Karpas-422 (cell line): ENCODE measurements around the gene PSMA5. TPM values are rescaled to one million over a fixed set of nuclear protein-coding genes. Genes with fewer than 3 reads are reported as not detected.

Experiments used
- DNase-seq: peaks from one replicate; pipeline ENCODE4 v3.0.0-alpha.2; 2015
- H2AFZ ChIP-seq: fragments of 200-600 bp; sonication (generic); 2 replicates; pipeline ENCODE4 v1.6.1; 2014; ENCODE audit warnings: antibody characterized with exemption, low read length, mixed read lengths
- H3K27ac ChIP-seq: fragments of 200-600 bp; sonication (generic); 2 replicates; pipeline ENCODE4 v1.5.1; 2014; ENCODE audit warnings: mild to moderate bottlenecking, low read length, moderate library complexity
- H3K27me3 ChIP-seq: fragments of 200-600 bp; sonication (generic); 2 replicates; pipeline ENCODE4 v1.6.1; 2014; ENCODE audit warnings: low read length, mixed read lengths
- H3K36me3 ChIP-seq: fragments of 200-600 bp; sonication (generic); 2 replicates; pipeline ENCODE4 v1.6.1; 2014; ENCODE audit warnings: low read length, mixed read lengths; ENCODE audit not compliant: insufficient read depth
- H3K4me1 ChIP-seq: fragments of 200-600 bp; sonication (generic); 2 replicates; pipeline ENCODE4 v1.6.1; 2014; ENCODE audit warnings: mild to moderate bottlenecking, low read length, mixed read lengths
- H3K4me2 ChIP-seq: fragments of 200-600 bp; sonication (generic); 2 replicates; pipeline ENCODE4 v1.6.1; 2014; ENCODE audit warnings: low read length, low read depth, mild to moderate bottlenecking; ENCODE audit not compliant: poor library complexity, severe bottlenecking
- H3K4me3 ChIP-seq: fragments of 200-600 bp; sonication (generic); 2 replicates; pipeline ENCODE4 v1.5.1; 2014; ENCODE audit warnings: mild to moderate bottlenecking, antibody characterized with exemption, low read length, mixed read lengths
- H3K79me2 ChIP-seq: fragments of 200-600 bp; sonication (generic); 2 replicates; pipeline ENCODE4 v1.6.1; 2014; ENCODE audit warnings: mild to moderate bottlenecking, low read length, mixed read lengths
- H3K9ac ChIP-seq: fragments of 200-600 bp; sonication (generic); 2 replicates; pipeline ENCODE4 v1.6.0; 2014; ENCODE audit warnings: low read length
- H3K9me2 ChIP-seq: fragments of 200-600 bp; sonication (generic), shearing (Covaris generic); replicated peaks from 2 replicates; pipeline ENCODE4 v1.6.0; 2014; ENCODE audit warnings: mild to moderate bottlenecking, low read length, moderate library complexity; ENCODE audit not compliant: insufficient read depth
- H3K9me3 ChIP-seq: fragments of 300-700, 200-600 bp; sonication (generic); 2 replicates; pipeline ENCODE4 v1.6.1; 2014; ENCODE audit warnings: low read length, mixed read lengths
- H4K20me1 ChIP-seq: fragments of 200-600 bp; sonication (generic); 2 replicates; pipeline ENCODE4 v1.6.1; 2014; ENCODE audit warnings: mild to moderate bottlenecking, antibody characterized with exemption, low read length, low read depth; ENCODE audit not compliant: insufficient read depth
- total RNA-seq: library from RNA; depleted of rRNA; stranded (reverse); fragments of >200 nt; shearing (Covaris generic); gene quantifications from 2 replicates; pipeline ENCODE4 v1.2.3, GENCODE V29; 2014; ENCODE audit warnings: low replicate concordance

The PSMA5 gene
- total RNA-seq, 1 experiment from 2014 or later: 70.4 TPM

GRCh38 chr1:109365642-109366204 is 60.5 kb downstream of the PSMA5 start:
- Histone ChIP-seq H3K9me2 (no peaks in the 10 kb centered on the region), H3K36me3 (no peaks in the 10 kb centered on the region), H3K27me3 (no peaks in the 10 kb centered on the region), H3K4me2 (no peak overlapping the region), H3K4me3 (no peak overlapping the region), H3K9me3 (no peaks in the 10 kb centered on the region), H3K27ac (no peak overlapping the region), H2AFZ (no peak overlapping the region), H4K20me1 (no peaks in the 10 kb centered on the region), H3K9ac (no peak overlapping the region), H3K4me1 (peaks cover 41% of the 10 kb centered on the region), H3K79me2 (no peaks in the 10 kb centered on the region)
- DNase-seq: no peak

GRCh38 chr1:109361649-109362048 is 64.6 kb downstream of the PSMA5 start:
- peaks cover 35% of the 10 kb centered on the region for H3K4me1 ChIP-seq
- no peaks in the 10 kb centered on the region for H3K36me3 ChIP-seq
- H3K79me2 ChIP-seq: no peaks in the 10 kb centered on the region
- no peaks in the 10 kb centered on the region for H4K20me1 ChIP-seq
- H3K4me3 ChIP-seq: no peak overlapping the region
- DNase-seq: no peak
- no peaks in the 10 kb centered on the region for H3K9me2 ChIP-seq
- no peak overlapping the region for H3K9ac ChIP-seq
- H3K4me2 ChIP-seq: no peak overlapping the region
- no peak overlapping the region for H2AFZ ChIP-seq
- H3K9me3 ChIP-seq: no peaks in the 10 kb centered on the region
- H3K27me3 ChIP-seq: no peaks in the 10 kb centered on the region; the same call in 1 of the 2 replicates
- H3K27ac ChIP-seq: no peak overlapping the region

GRCh38 chr1:109361069-109361468 is 65.2 kb downstream of the PSMA5 start:
- H4K20me1 ChIP-seq: no peaks in the 10 kb centered on the region
- H3K4me1 ChIP-seq: peaks cover 35% of the 10 kb centered on the region
- H3K79me2 ChIP-seq: no peaks in the 10 kb centered on the region
- H3K27ac ChIP-seq: no peak overlapping the region
- no peaks in the 10 kb centered on the region; the same call in 1 of the 2 replicates for H3K27me3 ChIP-seq
- H3K9me3 ChIP-seq: no peaks in the 10 kb centered on the region
- no peaks in the 10 kb centered on the region for H3K9me2 ChIP-seq
- no peak for DNase-seq
- no peak overlapping the region for H3K4me3 ChIP-seq
- no peak overlapping the region for H3K4me2 ChIP-seq
- no peaks in the 10 kb centered on the region for H3K36me3 ChIP-seq
- H3K9ac ChIP-seq: no peak overlapping the region
- H2AFZ ChIP-seq: no peak overlapping the region

GRCh38 chr1:109357616-109358015 is 68.6 kb downstream of the PSMA5 start:
- peaks cover 10% of the 10 kb centered on the region; the same call in 1 of the 2 replicates for H3K4me1 ChIP-seq
- no peak overlapping the region for H3K4me2 ChIP-seq
- H3K79me2 ChIP-seq: no peaks in the 10 kb centered on the region
- no peak overlapping the region for H3K9ac ChIP-seq
- no peaks in the 10 kb centered on the region; the same call in 1 of the 2 replicates for H3K27me3 ChIP-seq
- no peaks in the 10 kb centered on the region for H3K36me3 ChIP-seq
- H3K9me3 ChIP-seq: no peaks in the 10 kb centered on the region
- DNase-seq: no peak
- no peaks in the 10 kb centered on the region for H4K20me1 ChIP-seq
- no peak overlapping the region for H3K27ac ChIP-seq
- no peaks in the 10 kb centered on the region for H3K9me2 ChIP-seq
- H2AFZ ChIP-seq: no peak overlapping the region
- H3K4me3 ChIP-seq: no peak overlapping the region

GRCh38 chr1:109356915-109357314 is 69.3 kb downstream of the PSMA5 start:
- no peaks in the 10 kb centered on the region for H4K20me1 ChIP-seq
- H3K4me3 ChIP-seq: no peak overlapping the region
- H3K27ac ChIP-seq: no peak overlapping the region
- H3K9me2 ChIP-seq: no peaks in the 10 kb centered on the region
- no peaks in the 10 kb centered on the region for H3K79me2 ChIP-seq
- H3K4me1 ChIP-seq: peaks cover 10% of the 10 kb centered on the region; the same call in 1 of the 2 replicates
- no peak overlapping the region for H3K4me2 ChIP-seq
- no peak overlapping the region for H3K9ac ChIP-seq
- no peak overlapping the region for H2AFZ ChIP-seq
- no peaks in the 10 kb centered on the region for H3K36me3 ChIP-seq
- DNase-seq: no peak
- H3K9me3 ChIP-seq: no peaks in the 10 kb centered on the region
- no peaks in the 10 kb centered on the region; the same call in 1 of the 2 replicates for H3K27me3 ChIP-seq

- no peaks in the 10 kb centered on the region; the same call in 1 of the 2 replicates for H3K27me3 ChIP-seq
Measured at GRCh38 chr1:109356505-109356904, 69.7 kb downstream of the PSMA5 start.

GRCh38 chr1:109354929-109355328 is 71.3 kb downstream of the PSMA5 start:
- no peaks in the 10 kb centered on the region for H3K79me2 ChIP-seq
- no peaks in the 10 kb centered on the region for H3K9me2 ChIP-seq
- no peak overlapping the region for H2AFZ ChIP-seq
- H4K20me1 ChIP-seq: no peaks in the 10 kb centered on the region
- no peak overlapping the region for H3K4me2 ChIP-seq
- no peaks in the 10 kb centered on the region; the same call in 1 of the 2 replicates for H3K27me3 ChIP-seq
- no peaks in the 10 kb centered on the region for H3K4me1 ChIP-seq
- H3K9ac ChIP-seq: no peak overlapping the region
- no peak for DNase-seq
- H3K36me3 ChIP-seq: no peaks in the 10 kb centered on the region
- H3K4me3 ChIP-seq: no peak overlapping the region
- H3K27ac ChIP-seq: no peak overlapping the region
- no peaks in the 10 kb centered on the region for H3K9me3 ChIP-seq

More at GRCh38 chr1:109356505-109356904, 69.7 kb downstream of the PSMA5 start:
- no peak overlapping the region for H3K4me2 ChIP-seq
- H3K27ac ChIP-seq: no peak overlapping the region
- H3K4me1 ChIP-seq: peaks cover 6% of the 10 kb centered on the region; the same call in 1 of the 2 replicates
- no peak overlapping the region for H3K9ac ChIP-seq
- H3K9me2 ChIP-seq: no peaks in the 10 kb centered on the region
- H3K79me2 ChIP-seq: no peaks in the 10 kb centered on the region
- no peaks in the 10 kb centered on the region for H3K9me3 ChIP-seq
- H2AFZ ChIP-seq: no peak overlapping the region
- H4K20me1 ChIP-seq: no peaks in the 10 kb centered on the region
- H3K4me3 ChIP-seq: no peak overlapping the region
- H3K36me3 ChIP-seq: no peaks in the 10 kb centered on the region
- DNase-seq: no peak

- no peak overlapping the region for H3K4me3 ChIP-seq
- H3K4me1 ChIP-seq: no peaks in the 10 kb centered on the region
- H3K9me3 ChIP-seq: no peaks in the 10 kb centered on the region
- H3K9me2 ChIP-seq: no peaks in the 10 kb centered on the region
- no peak overlapping the region for H3K9ac ChIP-seq
- H3K4me2 ChIP-seq: no peak overlapping the region
- H3K36me3 ChIP-seq: no peaks in the 10 kb centered on the region
- no peak overlapping the region for H2AFZ ChIP-seq
- no peak for DNase-seq
- no peak overlapping the region for H3K27ac ChIP-seq
- H3K27me3 ChIP-seq: no peaks in the 10 kb centered on the region
- H4K20me1 ChIP-seq: no peaks in the 10 kb centered on the region
- no peaks in the 10 kb centered on the region for H3K79me2 ChIP-seq
Measured at GRCh38 chr1:109351457-109351856, 74.8 kb downstream of the PSMA5 start.
